B cell (primary cell): ENCODE data around the gene PPM1J. TPM values are rescaled to one million over a fixed set of nuclear protein-coding genes. Genes with fewer than 3 reads are reported as not detected.

ENCODE experiments used
- ATAC-seq: fragments of 200-7000 bp; cut with Tn5 transposase; one replicate; pipeline ENCODE4 v1.10.0; 2021; ENCODE audit warnings: low read depth, mild to moderate bottlenecking, moderate number of reproducible peaks, moderate library complexity
- CTCF ChIA-PET: fragments of 350-600 bp; sonication (Branson Sonifier 250); formaldehyde crosslinking; loops from one replicate; lab custom pipeline; 2021; ENCODE audit warnings: antibody characterized with exemption, inconsistent platforms; lab: Charles Lee
- POLR2A ChIA-PET: fragments of 350-600 bp; sonication (Branson Sonifier 250); formaldehyde crosslinking; loops from one replicate; lab custom pipeline; 2021; ENCODE audit warnings: antibody characterized with exemption; lab: Charles Lee
- DNase-seq: peaks from one replicate; pipeline ENCODE4 v3.0.0; 2013
- H2AFZ ChIP-seq: 2 replicates; pipeline ENCODE4 v1.6.1; 2012; ENCODE audit warnings: mild to moderate bottlenecking, low read depth, low read length; ENCODE audit not compliant: insufficient read depth, poor library complexity, severe bottlenecking
- H3K27ac ChIP-seq, 2 donors: 1 replicate in 1 of 2; 2 replicates in 1 of 2; pipeline ENCODE4 v1.5.1; 2012 to 2013; ENCODE audit warnings: low read length in 2 of 2, mild to moderate bottlenecking in 2 of 2, moderate library complexity in 1 of 2
- H3K27me3 ChIP-seq, 4 experiments: fragments of 200-600 bp in 1 of 4; sonication (generic) in 1 of 4; replicated peaks in 1 of 4; 1 replicate in 2 of 4; 2 replicates in 2 of 4; pipeline versions ENCODE4 v1.6.1 to v1.7.0; 2013 to 2016; ENCODE audit warnings: low read length in 3 of 4, mild to moderate bottlenecking in 2 of 4, mixed read lengths in 1 of 4, moderate library complexity in 1 of 4; ENCODE audit not compliant: insufficient read depth in 4 of 4, control insufficient read depth in 3 of 4; ENCODE audit errors: control extremely low read depth in 1 of 4
- H3K36me3 ChIP-seq, 2 experiments: replicated peaks in 1 of 2; 1 replicate in 1 of 2; 2 replicates in 1 of 2; pipeline versions ENCODE4 v1.6.1 to v1.7.1; 2013; ENCODE audit warnings: low read length in 1 of 2; ENCODE audit not compliant: insufficient read depth in 2 of 2, control insufficient read depth in 1 of 2; ENCODE audit errors: control extremely low read depth in 1 of 2, extremely low read depth in 1 of 2
- H3K4me1 ChIP-seq, 2 donors: fragments of 200-600 bp in 1 of 2; sonication (generic) in 1 of 2; 1 replicate in 1 of 2; 2 replicates in 1 of 2; pipeline versions ENCODE4 v1.5.1 to v1.6.1; 2013 to 2017; ENCODE audit warnings: low read length in 2 of 2; ENCODE audit not compliant: control insufficient read depth in 2 of 2, insufficient read depth in 2 of 2
- H3K4me2 ChIP-seq: replicated peaks from 2 replicates; pipeline ENCODE3; 2012; ENCODE audit warnings: mild to moderate bottlenecking, low read depth, low read length; ENCODE audit not compliant: poor library complexity, severe bottlenecking
- H3K4me3 ChIP-seq, 5 experiments: fragments of 200-600 bp in 1 of 5; sonication (generic) in 1 of 5; 1 replicate in 3 of 5; 2 replicates in 2 of 5; pipeline versions ENCODE4 v1.5.1 to v1.7.0; 2011 to 2016; ENCODE audit warnings: low read length in 4 of 5, mild to moderate bottlenecking in 4 of 5, low read depth in 2 of 5, control low read depth in 1 of 5, moderate library complexity in 1 of 5; ENCODE audit not compliant: insufficient read depth in 1 of 5; ENCODE audit errors: control extremely low read depth in 1 of 5, extremely low read depth in 1 of 5
- H3K79me2 ChIP-seq: fragments of 200-600 bp; sonication (generic); one replicate; pipeline ENCODE4 v1.6.0; 2016; ENCODE audit warnings: low read length; ENCODE audit not compliant: control insufficient read depth, insufficient read depth
- H3K9ac ChIP-seq: fragments of 200-600 bp; sonication (generic); 2 replicates; pipeline ENCODE4 v1.6.1; 2017; ENCODE audit warnings: mild to moderate bottlenecking, low read length, moderate library complexity
- H3K9me3 ChIP-seq, 3 donors: one replicate each; pipeline versions ENCODE4 v1.6.1 to v1.7.1; 2013; ENCODE audit warnings: low read length in 2 of 3; ENCODE audit not compliant: control insufficient read depth in 2 of 3, insufficient read depth in 1 of 3; ENCODE audit errors: control extremely low read depth in 1 of 3
- H4K20me1 ChIP-seq: 2 replicates; pipeline ENCODE4 v1.6.0; 2012; ENCODE audit warnings: mild to moderate bottlenecking, low read length; ENCODE audit not compliant: insufficient read depth, control insufficient read depth, poor library complexity, severe bottlenecking
- H3K27ac Mint-ChIP-seq: one replicate; pipeline ENCODE4 v1.8.0; 2021; ENCODE audit warnings: mixed read lengths
- H3K27me3 Mint-ChIP-seq: one replicate; pipeline ENCODE4 v1.8.0; 2021; ENCODE audit warnings: mixed read lengths
- H3K4me1 Mint-ChIP-seq: one replicate; pipeline ENCODE4 v1.8.0; 2021; ENCODE audit warnings: mixed read lengths
- H3K4me3 Mint-ChIP-seq: one replicate; pipeline ENCODE4 v1.8.0; 2021; ENCODE audit warnings: mixed read lengths
- H3K9me3 Mint-ChIP-seq: one replicate; pipeline ENCODE4 v1.8.0; 2022; ENCODE audit warnings: mixed read lengths; ENCODE audit not compliant: insufficient read depth
- CTCF ChIP-seq: fragments of 200-600 bp; IDR thresholded peaks from one replicate; pipeline ENCODE4 v1.8.0; 2022; ENCODE audit warnings: antibody characterized with exemption, mild to moderate bottlenecking
- EZH2 ChIP-seq: IDR thresholded peaks from 2 replicates; pipeline ENCODE4 v1.6.1; 2012; ENCODE audit warnings: borderline replicate concordance, low read depth, mild to moderate bottlenecking, moderate library complexity, low read length; ENCODE audit not compliant: insufficient read depth, poor library complexity, severe bottlenecking
- WGBS: methylation state at CpG from one replicate; pipeline ENCODE4 v1.1.5; 2013; ENCODE audit warnings: missing lambda C conversion rate; ENCODE audit not compliant: insufficient coverage; 5-methylcytosine and 5-hydroxymethylcytosine counted together
- intact Hi-C: fragments of 100-400 bp; cut with micrococcal nuclease; formaldehyde crosslinking; loops from one replicate; pipeline ENCODE4 v1.10.0; 2022
- polyA plus RNA-seq: library from polyadenylated mRNA; depleted of rRNA; stranded (reverse); fragments of >200 nt; gene quantifications from 2 replicates; pipeline ENCODE4 v1.2.3, GENCODE V29; 2012
- total RNA-seq, 2 donors: library from RNA; stranded (reverse); fragments of 120-200 nt in 1 of 2; gene quantifications; 1 replicate in 1 of 2; 2 replicates in 1 of 2; pipeline versions ENCODE4 v1.2.3 to v1.2.4, GENCODE V29; 2013 to 2022

The PPM1J gene
- total and polyA plus RNA-seq, 2 donors (not counting 1 experiment from before 2014, with no cell fraction given) = 2.1 to 7.5 TPM

GRCh38 chr1:112687785-112688496 is 27.2 kb downstream of the PPM1J start:
- intact Hi-C loops = no loop called here

More at GRCh38 chr1:112687785-112688496, 27.2 kb downstream of the PPM1J start:
- no peak overlapping the region for H3K9ac ChIP-seq
- TF ChIP-seq EZH2 (no peak), CTCF (no peak)
- CTCF ChIA-PET = no interaction called here
- no peak overlapping the region for H3K4me2 ChIP-seq
- no peak overlapping the region for H2AFZ ChIP-seq
- Mint-ChIP-seq H3K4me1 (peaks cover 6% of the 10 kb centered on the region), H3K9me3 (no peaks in the 10 kb centered on the region), H3K27ac (peak overlapping the region; percentile 6), H3K4me3 (no peak overlapping the region), H3K27me3 (no peaks in the 10 kb centered on the region)
- H3K27ac ChIP-seq = no peak overlapping the region
- DNase-seq (no peak), ATAC-seq (no peak)
- POLR2A ChIA-PET = no interaction called here
- H3K36me3 ChIP-seq = peaks cover 2 to 13% of the 10 kb centered on the region in 2 experiments
- H3K4me1 ChIP-seq = no peaks in the 10 kb centered on the region
- no peaks in the 10 kb centered on the region for H4K20me1 ChIP-seq
- H3K79me2 ChIP-seq = no peaks in the 10 kb centered on the region
- WGBS = 99% methylated on average over 11 of the region's 13 CpGs
- H3K4me3 ChIP-seq = no peak overlapping the region
- H3K27me3 ChIP-seq = no peaks in the 10 kb centered on the region
- H3K9me3 ChIP-seq = no peaks in the 10 kb centered on the region
